NCI-H146 (cell line): ENCODE results near the gene FSTL4.

Experiments
- DNase-seq: peaks from one replicate; lab custom pipeline; 2025; lab: John Stamatoyannopoulos, UW

FSTL4 gene

GRCh38 chr5:133514456-133514855 is 97.9 kb downstream of the FSTL4 start:
- peak; percentile 39 for DNase-seq

- no peak for DNase-seq
Observed at GRCh38 chr5:133512896-133513295, 99.4 kb downstream of the FSTL4 start.

- DNase-seq = no peak
Observed at GRCh38 chr5:133511653-133512235, 100.6 kb downstream of the FSTL4 start.

- DNase-seq = no peak
Observed at GRCh38 chr5:133510634-133511262, 101.6 kb downstream of the FSTL4 start.

- DNase-seq = no peak
Observed at GRCh38 chr5:133509742-133510079, 102.6 kb downstream of the FSTL4 start.

GRCh38 chr5:133508845-133509741 is 103.2 kb downstream of the FSTL4 start:
- no peak for DNase-seq

GRCh38 chr5:133508331-133508730 is 104.0 kb downstream of the FSTL4 start:
- no peak for DNase-seq

GRCh38 chr5:133506181-133506580 is 106.2 kb downstream of the FSTL4 start:
- peak; percentile 8 for DNase-seq

- no peak for DNase-seq
Observed at GRCh38 chr5:133503511-133503910, 108.8 kb downstream of the FSTL4 start.

- DNase-seq = no peak
Observed at GRCh38 chr5:133499895-133500294, 112.4 kb downstream of the FSTL4 start.

- DNase-seq = no peak
Observed at GRCh38 chr5:133497608-133498348, 114.6 kb downstream of the FSTL4 start.

- DNase-seq = no peak
Observed at GRCh38 chr5:133496631-133497030, 115.7 kb downstream of the FSTL4 start.

GRCh38 chr5:133494923-133495246 is 117.5 kb downstream of the FSTL4 start:
- DNase-seq = no peak

- DNase-seq = no peak
Observed at GRCh38 chr5:133494232-133494922, 118.0 kb downstream of the FSTL4 start.

GRCh38 chr5:133489632-133490031 is 122.7 kb downstream of the FSTL4 start:
- peak; percentile 6 for DNase-seq

- DNase-seq = no peak
Observed at GRCh38 chr5:133487093-133487492, 125.2 kb downstream of the FSTL4 start.

GRCh38 chr5:133485468-133485867 is 126.9 kb downstream of the FSTL4 start:
- DNase-seq = no peak

GRCh38 chr5:133483406-133484090 is 128.8 kb downstream of the FSTL4 start:
- DNase-seq = no peak

- DNase-seq = no peak
Observed at GRCh38 chr5:133482028-133482427, 130.3 kb downstream of the FSTL4 start.

GRCh38 chr5:133480866-133481265 is 131.5 kb downstream of the FSTL4 start:
- no peak for DNase-seq

GRCh38 chr5:133480366-133480765 is 132.0 kb downstream of the FSTL4 start:
- DNase-seq = no peak
